ENCODE results near the gene COX11.

DNA sequence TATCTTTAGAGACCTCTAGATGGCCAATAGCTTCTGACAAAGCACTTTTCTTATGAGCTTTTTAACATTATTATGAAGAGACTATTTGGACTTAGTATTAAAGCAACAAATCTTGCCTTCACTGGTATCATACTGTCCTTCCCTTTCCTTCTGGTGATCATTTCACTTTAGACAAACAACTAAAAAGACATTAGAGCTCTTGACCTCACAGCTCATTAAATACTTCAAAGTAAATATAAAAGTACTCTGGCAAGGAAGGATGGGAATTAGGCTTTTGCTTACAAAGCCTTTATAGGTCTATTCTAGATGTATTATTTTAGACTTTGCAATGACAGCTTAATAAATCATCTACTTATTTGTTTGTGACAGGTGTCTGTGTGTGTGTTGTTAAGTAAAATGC, 11.2 kb upstream of the COX11 start:
- TF ChIP-seq GATA3 (IDR thresholded peaks at IDR 0.05; ENCODE audit: low read depth, low read length): no peak
- TF ChIP-seq GATA2 (IDR thresholded peaks at IDR 0.05; ENCODE audit: low read depth, low read length): no peak

All from SH-SY5Y (cell line).